HG03378 (cell line): ENCODE measurements around the gene PCNT.
A peak's percentile ranks its signal among the peaks of the same experiment; 100 is the strongest.
"Not testable (repeated sequence)": the region's sequence is repeated elsewhere in the genome, so short reads cannot be mapped to it uniquely, and the experiment has no call there.

Source experiments
- ATAC-seq: cut with Tn5 transposase; IDR thresholded peaks from one replicate; pipeline ENCODE4 v1.9.1; 2021; ENCODE audit warnings: mild to moderate bottlenecking, moderate library complexity; ENCODE audit not compliant: unreplicated experiment

The PCNT gene

DNA sequence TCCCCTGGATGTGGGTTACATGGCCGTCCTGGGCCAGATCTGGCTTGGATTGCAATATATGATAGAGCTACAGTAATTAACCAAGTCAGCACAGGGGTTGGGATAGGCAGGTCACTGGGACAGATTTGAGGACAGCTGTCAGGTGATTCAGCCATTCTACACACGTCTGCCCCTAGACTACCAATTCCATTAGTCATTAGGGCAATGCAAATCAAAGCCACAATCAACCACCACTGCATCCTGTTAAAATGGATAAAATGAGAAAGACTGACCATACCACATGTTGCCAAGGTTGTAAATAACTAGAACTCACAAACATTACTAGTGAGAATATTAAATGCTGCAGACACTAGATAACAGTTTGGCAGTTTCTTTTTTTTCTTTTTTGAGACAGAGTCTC is 16.3 kb upstream of the PCNT start:
- ATAC-seq: no peak

DNA sequence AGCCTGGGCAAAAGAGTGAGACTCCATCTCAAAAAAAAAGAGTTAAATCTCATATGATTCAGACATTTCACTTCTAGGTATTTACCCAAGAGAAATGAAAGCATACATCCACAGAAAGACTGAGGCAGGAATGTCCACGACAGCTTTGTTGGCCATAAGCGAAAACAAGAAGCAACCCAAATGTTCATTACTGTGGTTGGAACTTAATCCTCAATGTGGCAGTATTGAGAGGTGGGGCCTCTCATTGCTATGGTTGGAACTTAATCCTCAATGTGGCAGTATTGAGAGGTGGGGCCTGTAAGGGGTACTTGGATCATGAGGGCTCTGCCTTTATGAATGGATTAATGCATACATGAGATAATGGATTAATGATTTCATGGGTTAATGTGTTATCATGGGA is 15.5 kb upstream of the PCNT start:
- no peak for ATAC-seq

DNA sequence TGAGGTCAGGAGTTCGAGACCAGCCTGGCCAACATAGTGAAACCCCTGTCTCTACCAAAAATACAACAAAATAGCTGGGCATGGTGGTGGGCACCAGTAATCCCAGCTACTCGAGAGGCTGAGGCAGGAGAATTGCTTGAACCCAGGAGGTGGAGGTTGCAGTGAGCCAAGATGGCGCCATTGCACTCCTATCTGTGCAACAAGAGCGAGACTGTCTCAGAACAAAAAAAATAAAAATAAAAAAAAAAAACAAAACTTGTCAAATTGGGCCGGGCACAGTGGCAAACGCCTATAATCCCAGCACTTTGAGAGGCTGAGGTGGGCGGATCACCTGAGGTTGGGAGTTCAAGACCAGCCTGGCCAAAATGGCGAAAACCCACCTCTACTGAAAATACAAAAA is 13.7 kb upstream of the PCNT start:
- ATAC-seq: not testable (repeated sequence)

DNA sequence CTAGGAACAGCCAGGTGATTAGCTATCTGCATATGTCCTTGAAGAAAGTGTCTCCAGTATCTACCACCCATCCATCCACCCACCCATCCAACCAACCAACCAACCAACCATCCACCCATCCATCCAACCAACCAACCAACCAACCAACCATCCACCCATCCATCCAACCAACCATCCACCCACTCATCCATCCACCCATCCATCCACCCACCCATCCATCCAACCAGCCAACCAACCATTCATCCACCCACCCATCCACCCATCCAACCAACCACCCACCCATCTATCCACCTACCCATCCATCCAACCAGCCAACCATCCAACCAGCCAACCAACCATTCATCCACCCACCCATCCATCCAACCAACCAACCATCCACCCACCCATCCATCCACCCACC is 12.4 kb upstream of the PCNT start:
- ATAC-seq: no peak

DNA sequence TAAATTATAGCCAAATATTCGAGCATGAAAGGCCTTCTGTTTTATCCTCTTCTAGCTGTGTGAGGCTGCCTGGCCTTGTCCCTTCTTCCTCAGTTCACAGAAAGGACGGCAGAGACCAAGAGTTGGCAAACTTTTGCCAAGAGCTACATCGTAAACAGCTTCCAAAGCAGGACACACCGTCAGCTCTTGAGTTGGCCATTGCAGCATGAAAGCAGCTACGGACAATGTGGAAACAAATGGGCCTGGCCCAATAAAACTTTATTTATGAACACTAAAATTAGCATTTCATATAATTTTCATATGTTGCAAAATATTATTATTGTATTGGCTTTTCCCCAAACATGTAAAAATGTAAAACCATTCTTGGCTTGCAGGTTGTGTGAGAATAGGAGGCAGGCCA is 11.0 kb upstream of the PCNT start:
- no peak for ATAC-seq

DNA sequence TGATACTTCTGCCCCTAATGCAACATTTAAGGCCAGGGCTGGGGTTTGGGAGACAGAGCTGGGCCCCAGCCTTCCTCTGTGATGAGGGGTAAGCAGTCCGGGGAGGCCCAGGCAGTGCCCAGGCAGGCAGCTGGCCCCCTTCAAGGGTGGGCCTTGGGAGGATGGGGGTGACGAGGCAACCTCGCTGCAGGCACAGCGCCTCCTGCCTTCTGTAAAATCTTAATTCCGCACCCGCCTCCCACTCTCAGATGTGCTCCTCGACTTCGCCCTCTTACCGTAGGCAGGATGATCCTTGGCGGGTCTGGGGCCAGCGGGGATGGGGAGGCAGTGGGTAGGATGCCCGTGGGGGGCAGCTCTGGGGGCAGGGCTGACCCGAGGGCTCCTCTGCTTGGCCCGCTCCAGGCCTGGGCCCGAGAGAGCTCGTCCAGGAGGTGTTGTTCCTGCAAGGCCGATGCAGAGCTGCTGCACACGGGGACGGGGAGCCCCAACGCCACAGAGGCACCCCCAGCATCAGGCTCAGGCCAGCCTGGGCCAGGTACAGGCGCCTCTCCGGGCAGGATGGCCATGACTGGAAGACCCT is 9.4 kb upstream of the PCNT start:
- ATAC-seq: no peak

DNA sequence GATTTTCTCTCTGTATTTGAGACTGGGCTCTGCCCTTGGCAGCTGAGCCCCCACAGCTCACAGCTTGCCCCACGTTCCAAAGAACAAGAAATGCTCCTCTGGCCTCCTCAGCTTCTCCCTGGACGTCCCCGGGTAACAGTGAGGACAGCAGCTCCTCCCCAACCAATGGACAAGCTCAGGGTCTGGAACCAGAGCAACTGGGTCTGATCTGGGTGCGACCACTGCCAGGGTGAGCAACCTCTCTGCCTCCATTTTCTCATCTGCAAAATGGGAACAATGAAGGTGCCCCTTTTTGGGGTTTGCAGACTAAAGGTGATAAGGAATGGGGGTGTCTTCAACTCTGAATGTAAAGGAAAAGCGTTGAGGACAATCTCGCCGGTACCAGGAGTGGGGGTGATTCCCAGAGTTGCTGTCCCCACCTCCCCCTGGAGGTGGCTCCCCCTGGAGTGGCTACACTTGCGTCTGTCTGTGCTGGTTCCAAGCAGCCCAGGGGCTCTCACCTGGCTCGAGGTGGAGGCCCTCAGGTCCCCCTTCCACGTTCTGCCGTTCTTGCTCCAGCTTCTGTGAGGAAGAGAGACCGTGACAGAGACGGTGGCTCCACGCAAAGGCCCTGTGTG is 7.1 kb upstream of the PCNT start:
- no peak for ATAC-seq

DNA sequence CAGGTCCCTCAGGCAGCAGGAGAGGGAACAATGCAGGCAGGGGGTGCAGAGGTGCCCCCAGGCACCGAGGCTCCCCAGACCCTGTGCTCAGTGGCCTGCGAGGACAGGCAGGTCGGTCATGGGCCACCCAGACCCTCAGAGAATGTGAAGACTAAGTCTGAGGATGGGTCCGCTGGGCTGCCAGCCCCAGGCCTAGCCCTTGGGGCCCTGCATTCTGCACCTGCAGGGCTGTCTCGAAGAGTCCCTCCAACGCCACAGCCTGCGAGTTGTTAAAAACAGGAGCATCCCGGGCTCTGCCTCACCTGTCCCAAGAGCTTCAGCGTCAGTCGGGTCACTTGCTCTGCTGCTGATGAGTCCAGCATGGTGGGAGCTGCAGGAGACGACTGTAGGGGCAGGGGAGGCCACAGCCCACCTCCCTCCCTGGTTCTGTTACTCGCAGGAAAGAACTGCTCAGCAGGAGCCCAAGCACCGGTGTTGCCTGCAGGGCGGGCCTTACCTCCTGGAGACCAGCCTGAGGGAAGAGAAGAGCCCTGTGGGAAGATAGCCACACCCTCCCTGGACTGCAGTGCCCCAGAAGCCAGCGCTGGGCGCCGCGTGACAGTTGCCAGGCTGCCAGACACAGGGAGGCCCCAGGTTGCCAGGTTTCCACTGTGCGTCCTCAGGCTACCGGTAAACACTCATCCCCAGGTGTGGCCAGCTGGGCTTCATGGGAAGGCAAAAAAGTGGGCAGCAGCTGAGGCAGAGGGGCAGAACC is 6.1 kb upstream of the PCNT start:
- ATAC-seq: no peak

DNA sequence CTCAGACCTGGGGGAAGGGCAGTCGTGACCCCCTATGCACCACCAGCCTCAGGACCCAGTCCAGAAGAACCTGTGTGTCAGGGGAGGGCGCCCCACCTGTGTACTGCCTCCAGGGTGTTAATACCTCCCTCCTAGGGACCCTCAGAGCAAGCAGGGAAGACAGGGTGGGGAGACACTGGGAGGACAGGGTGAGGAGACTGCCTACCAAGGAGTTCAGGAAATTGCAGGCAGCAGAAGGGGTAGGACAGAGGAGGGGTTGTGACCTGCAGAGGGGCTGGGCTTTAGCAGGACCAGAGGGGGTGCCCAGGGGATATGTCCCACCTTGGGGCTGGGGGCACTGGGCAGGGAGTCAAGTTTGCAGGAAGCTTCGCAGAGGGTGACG is 5.5 kb upstream of the PCNT start:
- ATAC-seq: no peak

DNA sequence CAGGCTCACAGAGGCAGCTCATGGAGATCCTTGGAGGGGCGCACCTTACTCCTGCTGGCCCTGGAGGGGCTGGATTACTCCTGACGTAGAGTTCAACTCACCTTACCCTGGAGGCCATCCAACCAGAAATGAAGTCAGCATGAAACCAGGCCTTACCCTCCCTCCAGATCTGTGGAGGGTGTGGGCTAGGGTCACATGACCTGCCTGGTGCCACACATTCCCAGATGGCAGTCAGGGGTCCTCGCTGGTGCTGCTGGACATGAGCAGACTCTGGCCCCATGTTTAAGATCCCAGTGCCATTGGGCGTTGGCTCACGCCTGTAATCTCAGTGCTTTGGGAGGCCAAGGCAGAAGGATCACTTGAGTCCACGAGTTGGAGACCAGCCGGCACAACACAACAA is 4.8 kb upstream of the PCNT start:
- no peak for ATAC-seq

DNA sequence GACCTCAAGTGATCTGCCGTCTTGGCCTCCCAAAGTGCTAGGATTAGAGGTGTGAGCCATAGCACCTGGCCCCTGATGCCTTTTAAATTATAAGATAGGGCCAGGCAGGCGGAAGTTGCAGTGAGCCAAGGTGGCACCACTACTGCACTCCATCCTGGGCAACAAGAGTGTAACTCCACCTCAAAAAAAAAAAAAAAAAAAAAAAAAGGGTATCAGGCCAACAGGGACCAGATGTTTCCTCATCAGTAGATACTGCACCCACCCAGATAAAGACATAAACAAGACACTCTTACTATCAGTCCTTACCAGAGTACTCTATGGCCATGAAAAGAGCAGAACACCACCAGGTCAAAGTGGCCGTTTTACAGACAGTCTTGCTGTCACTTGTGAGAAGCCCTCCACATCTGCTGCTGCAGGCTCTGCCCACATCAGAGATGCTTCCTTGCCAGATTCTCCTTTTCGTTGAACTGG is 3.6 kb upstream of the PCNT start:
- no peak for ATAC-seq

DNA sequence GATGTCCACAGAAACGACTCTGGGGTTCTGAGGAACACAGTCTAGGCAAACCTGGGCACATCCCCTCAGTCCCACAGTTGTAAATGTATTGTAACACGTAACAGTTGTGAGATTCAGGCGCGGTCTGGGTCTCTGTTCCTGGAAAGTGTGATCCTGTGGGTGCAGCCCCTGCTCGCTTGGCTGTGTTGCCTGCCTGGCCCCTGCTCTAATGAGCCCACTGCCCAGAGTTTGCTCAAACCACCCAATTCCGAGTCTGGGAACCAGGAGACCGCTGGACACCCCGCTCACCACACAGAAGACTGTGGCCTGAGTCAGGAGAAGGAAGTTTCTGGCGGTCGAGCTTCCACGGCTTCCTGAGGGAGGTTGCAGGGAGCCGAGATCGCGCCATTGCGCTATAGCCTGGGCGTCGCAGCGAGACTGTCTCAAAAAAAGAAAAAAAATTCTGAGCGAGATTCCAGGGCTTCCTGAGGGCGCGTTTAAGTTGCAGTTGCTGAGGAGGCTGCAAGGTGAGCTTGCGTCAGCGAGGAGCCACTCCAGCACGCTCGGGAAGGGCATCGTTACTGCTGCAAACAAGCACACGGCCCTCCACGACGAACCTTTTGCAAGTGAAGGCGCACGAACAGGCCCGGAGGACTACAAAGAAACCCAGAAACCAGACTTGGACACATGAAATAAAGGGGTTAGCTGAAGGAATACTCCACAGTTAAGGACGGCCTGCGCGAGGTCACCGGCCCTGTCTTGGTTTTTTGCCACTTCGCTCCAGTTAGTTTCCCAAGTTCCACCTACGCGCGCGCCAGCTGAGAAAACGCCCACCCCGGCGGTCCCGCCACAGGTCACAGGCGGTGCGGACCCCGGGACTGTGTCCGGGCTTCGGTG is 1.4 kb upstream of the PCNT start:
- ATAC-seq: no peak

DNA sequence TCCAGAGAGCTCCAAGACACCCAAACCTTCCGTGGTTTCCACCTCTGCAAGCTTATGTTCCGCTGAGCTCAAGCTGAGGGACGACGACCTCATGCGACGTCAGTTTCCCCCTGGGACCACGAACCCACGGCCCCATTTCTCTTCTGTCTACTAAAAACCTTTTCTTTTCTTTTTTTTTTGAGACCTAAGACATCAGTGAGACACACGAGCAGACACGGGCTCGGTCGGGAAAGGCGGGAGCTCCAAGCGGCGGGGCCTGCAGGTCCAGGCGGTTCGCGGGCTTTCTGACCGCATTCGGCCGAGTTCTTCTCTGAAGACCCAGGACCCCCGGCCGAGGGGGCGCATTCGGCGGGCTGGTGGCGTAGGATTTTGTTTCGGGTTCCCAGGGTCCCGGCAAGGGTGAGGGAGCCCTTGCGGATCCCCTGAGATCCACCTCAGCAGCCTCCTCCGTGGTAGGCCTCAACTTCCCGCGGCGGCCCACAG is 688 bp upstream of the PCNT start:
- no peak for ATAC-seq

DNA sequence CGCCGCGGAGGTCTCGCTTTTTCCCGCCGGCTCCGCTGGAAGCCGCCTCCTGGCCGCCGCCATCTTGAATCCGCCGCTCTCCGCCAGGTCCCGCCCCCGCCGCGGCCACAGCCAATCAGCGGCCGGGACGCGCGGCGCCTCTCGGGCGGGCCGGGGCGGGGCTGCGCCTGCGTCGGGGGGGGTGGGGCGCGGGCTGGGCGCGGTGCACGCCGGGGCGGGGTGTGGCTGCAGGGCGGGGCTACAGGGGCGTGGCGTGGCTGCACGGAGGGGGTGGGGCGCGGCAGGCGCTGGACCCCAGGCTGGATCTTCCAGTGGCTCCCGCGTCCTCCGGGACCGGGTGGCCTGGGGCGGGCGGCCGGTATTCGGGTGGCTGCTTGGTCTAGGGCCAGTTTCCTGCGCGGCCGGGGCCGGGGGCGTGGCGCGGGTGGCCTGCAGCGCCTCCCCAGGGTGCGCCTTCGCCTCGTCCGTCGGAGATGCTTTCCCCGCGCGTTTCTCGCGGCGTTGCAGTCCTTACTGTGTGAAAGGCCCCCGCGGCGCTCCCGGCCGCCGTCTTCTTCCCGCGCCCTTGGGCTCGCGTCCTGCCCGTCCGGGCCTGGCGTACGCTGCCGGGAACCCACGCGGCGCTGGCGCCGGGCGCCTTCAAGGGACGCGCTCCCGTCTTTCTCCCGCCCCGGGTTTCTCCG is 575 bp downstream of the PCNT start:
- ATAC-seq: peak; percentile 22

DNA sequence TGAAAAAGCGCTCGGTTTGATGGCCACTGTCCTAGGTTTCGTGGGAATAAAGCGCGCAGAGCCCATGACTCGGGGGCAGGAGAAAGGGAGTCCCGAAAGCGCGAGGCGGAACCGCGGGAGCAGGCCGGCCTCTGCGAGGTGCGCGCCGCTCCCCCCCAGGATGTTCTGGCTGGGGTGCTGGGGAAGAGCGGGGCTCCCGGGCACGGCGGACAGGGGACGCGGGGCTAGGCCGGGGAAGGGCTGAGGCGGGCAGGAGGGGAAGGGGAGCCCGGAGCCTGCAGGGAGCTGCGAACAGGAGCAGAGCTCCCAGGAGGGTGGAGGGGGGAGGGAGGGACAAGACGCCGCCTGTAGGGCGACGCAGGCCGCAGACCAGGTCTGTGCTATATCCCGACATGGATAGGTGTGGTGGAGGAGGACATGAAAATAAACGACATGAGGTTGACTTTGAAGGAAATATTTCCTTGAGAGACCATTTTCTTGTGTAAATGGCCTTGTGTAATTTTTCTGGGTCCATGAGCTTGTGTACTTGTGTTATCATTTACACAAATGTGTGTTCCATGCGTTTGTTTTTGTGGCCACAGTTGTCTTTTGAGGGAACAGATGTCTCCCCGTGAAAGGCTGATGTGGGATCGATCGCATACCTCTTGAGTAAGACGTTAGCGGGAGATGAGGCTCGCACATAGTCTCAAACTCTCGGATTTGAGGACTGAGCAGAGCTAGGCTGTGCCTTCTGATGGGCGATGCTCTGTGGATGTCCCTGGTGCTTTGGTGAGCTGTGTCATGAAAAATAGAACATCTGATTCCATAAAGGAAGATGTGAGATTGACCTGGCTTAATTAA is 1.3 kb downstream of the PCNT start:
- ATAC-seq: peak; percentile 3

DNA sequence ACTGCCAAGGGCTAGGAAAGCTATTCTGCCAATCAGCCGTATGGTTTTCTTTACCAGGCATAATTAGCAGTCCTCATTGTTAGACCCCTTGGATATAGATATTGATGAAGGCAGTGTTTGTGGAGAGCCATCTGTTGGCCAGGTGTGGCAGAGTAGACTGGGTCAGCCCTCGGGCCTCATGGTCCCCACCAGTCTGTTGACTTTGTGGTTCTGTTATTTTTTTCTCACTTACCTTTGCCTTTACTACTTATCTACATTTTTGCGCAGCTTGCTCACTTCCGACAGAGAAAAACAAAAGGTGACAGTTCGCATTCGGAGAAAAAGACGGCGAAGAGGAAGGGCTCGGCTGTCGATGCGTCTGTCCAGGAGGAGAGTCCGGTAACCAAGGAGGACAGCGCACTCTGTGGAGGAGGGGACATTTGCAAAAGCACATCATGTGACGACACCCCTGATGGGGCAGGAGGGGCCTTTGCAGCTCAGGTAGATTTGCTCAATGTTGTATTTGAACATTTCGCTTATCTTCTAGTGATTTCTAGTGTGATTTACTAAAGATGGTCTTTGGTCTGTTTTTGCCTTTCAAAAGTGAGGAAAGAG is 2.3 kb downstream of the PCNT start:
- no peak for ATAC-seq

DNA sequence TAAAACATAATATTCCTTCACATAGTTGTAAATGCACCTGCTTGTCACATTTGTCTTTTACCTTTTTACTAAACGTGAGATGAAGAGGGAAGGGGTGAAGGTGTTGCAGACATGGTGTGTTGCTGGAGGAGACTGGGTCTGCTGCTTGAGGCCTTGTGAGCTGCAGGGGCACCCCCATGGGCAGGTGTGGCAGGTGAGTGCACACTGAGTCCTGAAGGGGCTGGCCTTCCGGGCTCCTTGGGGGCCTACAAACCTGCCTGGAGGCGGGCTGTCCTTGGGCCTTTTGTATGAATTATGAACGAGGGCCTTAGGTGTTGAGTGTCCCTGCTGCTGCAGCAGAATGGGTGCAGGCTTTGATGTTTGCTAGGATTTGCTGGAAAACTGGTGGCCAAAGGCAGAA is 3.8 kb downstream of the PCNT start:
- no peak for ATAC-seq

DNA sequence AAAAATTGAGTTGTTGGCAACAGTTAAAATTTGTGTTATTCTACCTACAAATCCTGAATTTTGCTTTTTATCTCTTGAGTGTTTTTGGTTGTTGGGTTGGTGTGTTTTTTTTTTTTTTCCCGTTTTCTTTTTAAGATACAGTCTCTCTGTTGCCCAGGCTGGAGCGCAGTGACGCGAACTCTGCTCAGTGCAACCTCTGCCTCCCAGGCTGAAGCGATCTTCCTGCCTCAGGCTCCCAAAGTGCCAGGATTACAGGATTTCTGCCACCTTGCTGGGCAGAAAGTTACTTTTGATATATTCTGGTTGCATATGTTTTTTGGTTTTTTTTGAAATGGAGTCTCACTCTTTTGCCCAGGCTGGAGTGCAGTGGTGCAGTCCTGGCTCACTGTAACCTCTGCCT is 4.2 kb downstream of the PCNT start:
- no peak for ATAC-seq

DNA sequence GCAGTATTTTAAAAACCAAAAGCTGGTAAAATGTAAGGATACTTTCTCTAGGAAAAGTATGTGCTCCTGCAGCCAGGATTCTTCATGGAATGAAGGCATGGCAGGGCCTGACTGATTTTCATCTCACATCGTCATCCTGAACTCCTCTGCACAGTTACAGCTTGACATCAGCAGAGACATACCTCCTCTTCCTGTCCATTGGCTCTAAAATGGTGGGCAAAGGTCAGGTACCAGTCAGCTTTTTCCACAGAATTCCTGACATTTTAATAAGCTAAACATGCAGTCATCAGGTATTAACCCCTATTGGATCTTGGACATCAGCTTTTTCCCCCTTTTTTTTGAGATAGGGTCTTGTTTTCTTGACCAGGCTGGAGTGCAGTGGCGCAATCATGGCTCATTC is 5.8 kb downstream of the PCNT start:
- no peak for ATAC-seq
